ENCODE measurements around the gene RUNX1.

Gene RUNX1

DNA sequence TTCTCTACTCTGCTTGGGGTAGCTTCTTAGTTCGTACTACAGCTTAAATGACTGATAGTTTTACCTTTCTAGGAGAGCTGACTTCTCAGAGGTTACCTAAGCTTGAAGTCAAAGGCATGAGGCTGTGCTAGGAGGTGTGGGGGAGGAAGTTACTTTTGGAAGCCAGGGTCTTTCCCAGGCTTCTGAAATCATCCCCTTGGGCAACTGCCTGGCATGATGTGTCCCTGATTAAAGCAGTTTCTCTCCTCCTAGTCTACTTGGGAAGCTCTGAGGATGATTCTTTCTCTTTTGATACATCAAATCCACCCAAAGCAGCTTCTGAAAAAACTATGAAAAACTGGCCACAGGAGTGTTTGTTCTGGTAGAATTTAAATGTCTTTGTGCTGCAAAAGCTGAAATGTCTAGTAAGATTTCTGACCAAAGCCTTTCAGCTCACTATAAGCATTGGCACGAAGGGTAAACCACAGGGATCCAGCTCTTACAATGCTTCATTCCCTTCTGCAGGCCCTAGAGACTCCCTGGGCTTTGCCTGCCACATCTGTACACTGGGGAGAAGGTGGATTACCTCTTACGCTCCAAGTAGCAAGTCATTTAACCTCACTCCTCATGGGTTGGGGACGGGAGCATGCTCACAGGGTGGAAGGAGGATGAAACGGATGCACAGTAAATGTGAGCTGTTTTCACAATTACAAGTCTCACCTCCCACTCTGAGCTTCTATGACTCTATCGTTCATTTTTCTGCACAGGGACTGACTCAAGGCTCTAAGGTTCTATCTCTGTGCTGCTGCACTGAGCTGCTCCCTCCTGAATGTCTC lies 59.6 kb downstream of the RUNX1 start:
- no peak for DNase-seq (ENCODE audit: extremely low spot score)
- POLR2A ChIA-PET, result no interaction called here
- TF ChIP-seq L3MBTL2 (conservative IDR thresholded peaks at IDR 0.05) (no peak), FOXA1 (IDR thresholded peaks at IDR 0.05) (no peak), SUZ12 (IDR thresholded peaks at IDR 0.05) (no peak), HDGF (IDR thresholded peaks at IDR 0.05; ENCODE audit: borderline replicate concordance) (no peak), LEF1 (IDR thresholded peaks at IDR 0.05; ENCODE audit: borderline replicate concordance) (no peak), NFRKB (IDR thresholded peaks at IDR 0.05) (no peak)
- TF ChIP-seq, protein P1, sequence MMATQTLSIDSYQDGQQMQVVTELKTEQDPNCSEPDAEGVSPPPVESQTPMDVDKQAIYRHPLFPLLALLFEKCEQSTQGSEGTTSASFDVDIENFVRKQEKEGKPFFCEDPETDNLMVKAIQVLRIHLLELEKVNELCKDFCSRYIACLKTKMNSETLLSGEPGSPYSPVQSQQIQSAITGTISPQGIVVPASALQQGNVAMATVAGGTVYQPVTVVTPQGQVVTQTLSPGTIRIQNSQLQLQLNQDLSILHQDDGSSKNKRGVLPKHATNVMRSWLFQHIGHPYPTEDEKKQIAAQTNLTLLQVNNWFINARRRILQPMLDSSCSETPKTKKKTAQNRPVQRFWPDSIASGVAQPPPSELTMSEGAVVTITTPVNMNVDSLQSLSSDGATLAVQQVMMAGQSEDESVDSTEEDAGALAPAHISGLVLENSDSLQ (IDR thresholded peaks at IDR 0.05), result no peak
- CTCF ChIA-PET, result interaction anchor here (0.6 to 0.7 kb wide), 3 partner anchors 39 to 445 kb away, joined by 3 read pairs; no protein-coding TSS in a partner anchor

DNA sequence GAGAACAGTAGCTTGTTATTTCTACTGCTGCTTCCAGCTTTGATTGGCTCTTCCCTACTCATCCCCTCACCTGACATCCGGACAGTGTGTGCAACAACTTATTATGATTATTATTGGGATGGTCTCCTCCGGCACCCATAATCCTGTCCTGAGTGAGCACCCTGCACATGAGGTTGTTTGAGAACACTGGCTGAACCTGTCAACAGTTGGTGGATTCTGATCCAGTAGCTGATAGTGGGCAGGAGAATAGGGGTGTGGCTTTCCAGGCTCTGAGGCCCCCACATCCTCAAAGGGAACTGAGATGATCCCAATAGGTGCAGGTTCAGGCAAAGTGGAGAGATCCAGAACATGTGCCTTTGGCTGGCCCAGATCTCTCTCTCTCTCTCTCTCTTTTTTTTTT lies 60.5 kb downstream of the RUNX1 start:
- ChIA-PET POLR2A (no interaction called here), CTCF (no interaction called here)
- DNase-seq (ENCODE audit: extremely low spot score), result no peak
- TF ChIP-seq ZNF384 (IDR thresholded peaks at IDR 0.05) (no peak), FOXM1 (IDR thresholded peaks at IDR 0.05; ENCODE audit: borderline replicate concordance) (no peak), LEF1 (IDR thresholded peaks at IDR 0.05; ENCODE audit: borderline replicate concordance) (no peak), SUZ12 (IDR thresholded peaks at IDR 0.05) (no peak), CTBP1 (IDR thresholded peaks at IDR 0.05; ENCODE audit: borderline replicate concordance) (no peak), SP1 (IDR thresholded peaks at IDR 0.05) (no peak), TARDBP (IDR thresholded peaks at IDR 0.05) (no peak), HDGF (IDR thresholded peaks at IDR 0.05; ENCODE audit: borderline replicate concordance) (no peak), ELF4 (IDR thresholded peaks at IDR 0.05) (no peak), L3MBTL2 (conservative IDR thresholded peaks at IDR 0.05) (no peak), FOXK2 (IDR thresholded peaks at IDR 0.05) (no peak), ARNT (IDR thresholded peaks at IDR 0.05) (no peak), FOXA1 (IDR thresholded peaks at IDR 0.05) (no peak), NFRKB (IDR thresholded peaks at IDR 0.05) (no peak), BHLHE40 (IDR thresholded peaks at IDR 0.05; ENCODE audit: borderline replicate concordance) (no peak)
- TF ChIP-seq, protein P1 (IDR thresholded peaks at IDR 0.05), result no peak

GRCh38 chr21:34988139-34988538 lies 61.0 kb downstream of the RUNX1 start:
- ChIA-PET CTCF (no interaction called here), POLR2A (no interaction called here)
- no peak for DNase-seq (ENCODE audit: extremely low spot score)
- TF ChIP-seq TARDBP (IDR thresholded peaks at IDR 0.05) (no peak), L3MBTL2 (conservative IDR thresholded peaks at IDR 0.05) (no peak), FOXK2 (IDR thresholded peaks at IDR 0.05) (no peak), ZNF384 (IDR thresholded peaks at IDR 0.05) (no peak), ELF4 (IDR thresholded peaks at IDR 0.05) (no peak), CTBP1 (IDR thresholded peaks at IDR 0.05; ENCODE audit: borderline replicate concordance) (no peak), FOXM1 (IDR thresholded peaks at IDR 0.05; ENCODE audit: borderline replicate concordance) (no peak), FOXA1 (IDR thresholded peaks at IDR 0.05) (no peak)
- TF ChIP-seq, protein P1 (IDR thresholded peaks at IDR 0.05), result no peak

GRCh38 chr21:34987501-34988072 lies 61.5 kb downstream of the RUNX1 start:
- no peak for TF ChIP-seq FOXM1 (IDR thresholded peaks at IDR 0.05; ENCODE audit: borderline replicate concordance)
- no peak for TF ChIP-seq CTBP1 (IDR thresholded peaks at IDR 0.05; ENCODE audit: borderline replicate concordance)
- no peak for TF ChIP-seq ARNT (IDR thresholded peaks at IDR 0.05)
- no peak for TF ChIP-seq SP1 (IDR thresholded peaks at IDR 0.05)
- no peak for TF ChIP-seq TARDBP (IDR thresholded peaks at IDR 0.05)
- no peak for TF ChIP-seq ZNF384 (IDR thresholded peaks at IDR 0.05)
- TF ChIP-seq NFRKB (IDR thresholded peaks at IDR 0.05), result no peak
- TF ChIP-seq, protein P1 (IDR thresholded peaks at IDR 0.05), result no peak
- CTCF ChIA-PET, result no interaction called here
- no peak for DNase-seq (ENCODE audit: extremely low spot score)
- POLR2A ChIA-PET, result no interaction called here

GRCh38 chr21:34986561-34987500 lies 62.3 kb downstream of the RUNX1 start:
- TF ChIP-seq, protein P1 (IDR thresholded peaks at IDR 0.05), result peak; percentile 63; the same call in 1 of the 2 replicates
- no peak for TF ChIP-seq BHLHE40 (IDR thresholded peaks at IDR 0.05; ENCODE audit: borderline replicate concordance)
- ChIA-PET CTCF (interaction anchor here (0.6 kb wide), 1 partner anchor 58 kb away, joined by 3 read pairs; no protein-coding TSS in a partner anchor), POLR2A (no interaction called here)
- DNase-seq (ENCODE audit: extremely low spot score), result no peak

All from HEK293T (cell line).